GM19351 (cell line): ENCODE measurements around the gene PPP2R2C.

ENCODE experiments used
- ATAC-seq: cut with Tn5 transposase; IDR thresholded peaks from one replicate; pipeline ENCODE4 v1.9.1; 2021; ENCODE audit warnings: mild to moderate bottlenecking, moderate library complexity; ENCODE audit not compliant: unreplicated experiment

PPP2R2C gene

GRCh38 chr4:6494431-6495295 lies 22.2 kb upstream of the PPP2R2C start:
- ATAC-seq, result no peak

DNA sequence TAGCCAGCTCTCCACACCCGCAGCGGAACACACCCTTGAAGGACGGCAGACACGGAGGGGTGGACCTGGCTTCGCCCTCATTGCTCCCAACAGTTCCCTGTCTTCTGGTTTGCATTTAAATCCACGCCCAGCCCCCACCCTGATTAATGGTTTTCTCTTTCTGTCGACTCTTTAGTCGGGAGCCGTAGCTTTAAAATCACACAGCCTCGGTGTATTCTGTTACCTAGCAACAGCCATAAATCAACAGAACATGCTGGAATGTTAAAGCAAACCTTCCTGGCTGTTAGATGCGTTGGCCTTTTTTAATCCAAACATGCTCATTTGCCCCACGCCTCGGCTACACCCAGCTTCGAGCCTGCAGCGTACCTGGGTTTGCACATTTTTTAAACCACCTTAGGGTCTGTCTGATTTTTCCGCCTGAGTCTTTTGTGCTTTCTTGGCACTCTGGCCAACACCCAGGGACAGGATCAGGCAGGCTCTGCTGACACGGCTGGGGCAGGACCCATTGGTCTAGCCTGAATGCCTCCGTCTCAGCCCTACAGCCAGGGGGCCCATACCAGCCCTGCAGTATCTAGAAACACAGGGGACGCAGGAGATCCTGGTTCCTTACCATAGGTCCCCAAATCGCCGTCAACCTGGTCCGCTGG lies 21.4 kb upstream of the PPP2R2C start:
- ATAC-seq, result no peak

- no peak for ATAC-seq
Observed at GRCh38 chr4:6492861-6493657, 20.6 kb upstream of the PPP2R2C start.

DNA sequence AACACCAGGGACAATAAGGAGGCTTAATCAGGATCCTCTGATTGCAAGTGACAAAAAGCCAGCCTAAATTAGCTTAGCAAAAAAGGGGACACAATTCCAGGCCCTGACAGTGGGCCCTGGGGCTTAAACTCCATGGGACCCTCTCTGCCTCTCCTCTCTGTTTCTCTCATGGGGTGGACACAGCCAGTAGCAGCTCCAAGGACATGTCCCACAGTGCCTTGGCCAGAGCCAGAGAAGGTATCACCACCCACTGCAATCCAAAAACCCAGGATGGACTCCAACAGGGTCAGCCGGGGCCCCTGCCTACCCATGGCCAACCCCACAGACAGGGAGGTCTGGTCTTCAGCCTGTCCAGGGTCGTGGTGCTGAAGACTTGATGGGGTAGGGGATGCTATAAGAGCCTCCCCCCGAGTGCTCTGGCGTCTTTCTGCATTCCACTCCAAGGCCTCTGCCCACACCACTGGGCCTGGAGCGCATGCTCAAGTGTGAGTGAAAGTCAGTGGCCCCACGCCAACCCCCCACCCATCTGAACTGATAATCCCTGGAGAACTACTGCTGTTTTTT lies 19.7 kb upstream of the PPP2R2C start:
- no peak for ATAC-seq

DNA sequence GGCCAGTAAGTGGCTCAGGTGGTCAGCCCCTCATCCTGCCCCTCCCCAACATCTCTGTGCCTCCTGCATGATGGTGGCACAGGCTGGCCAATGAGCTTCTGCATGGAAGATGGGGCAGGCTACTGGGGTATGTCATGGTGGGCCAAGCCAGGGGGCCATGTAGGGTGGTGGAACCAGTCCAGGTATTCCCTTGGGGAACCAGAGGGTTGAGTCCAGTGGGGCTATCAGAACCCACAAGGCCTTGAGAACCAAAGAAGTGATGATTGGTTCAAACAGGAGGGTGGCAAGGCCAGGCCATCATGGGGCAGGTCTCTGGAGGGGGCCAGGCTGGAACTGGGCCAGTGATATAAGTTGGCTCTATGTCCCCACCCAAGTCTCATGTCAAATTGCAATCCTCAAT lies 18.8 kb upstream of the PPP2R2C start:
- no peak for ATAC-seq

DNA sequence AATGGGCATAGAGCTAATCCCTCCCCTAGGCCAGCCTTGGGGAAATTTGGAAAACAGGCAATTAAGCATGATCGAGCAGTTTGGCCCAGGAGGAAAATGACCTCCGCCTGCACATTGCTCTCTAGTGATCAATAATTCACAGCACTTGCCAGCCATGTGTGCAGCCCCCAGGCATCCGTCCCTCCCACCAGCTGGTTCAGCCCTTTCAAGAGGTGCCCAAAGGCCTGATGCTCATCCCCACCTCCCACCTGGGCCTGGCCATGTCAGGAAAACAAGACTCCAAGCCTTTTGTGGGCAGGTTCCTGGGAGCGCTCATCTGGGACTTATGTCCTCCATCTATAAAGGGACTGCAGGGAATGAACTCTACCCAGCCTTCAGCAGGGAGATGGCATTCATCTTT lies 17.5 kb upstream of the PPP2R2C start:
- no peak for ATAC-seq

- ATAC-seq, result no peak
Observed at GRCh38 chr4:6487466-6487865, 15.1 kb upstream of the PPP2R2C start.

DNA sequence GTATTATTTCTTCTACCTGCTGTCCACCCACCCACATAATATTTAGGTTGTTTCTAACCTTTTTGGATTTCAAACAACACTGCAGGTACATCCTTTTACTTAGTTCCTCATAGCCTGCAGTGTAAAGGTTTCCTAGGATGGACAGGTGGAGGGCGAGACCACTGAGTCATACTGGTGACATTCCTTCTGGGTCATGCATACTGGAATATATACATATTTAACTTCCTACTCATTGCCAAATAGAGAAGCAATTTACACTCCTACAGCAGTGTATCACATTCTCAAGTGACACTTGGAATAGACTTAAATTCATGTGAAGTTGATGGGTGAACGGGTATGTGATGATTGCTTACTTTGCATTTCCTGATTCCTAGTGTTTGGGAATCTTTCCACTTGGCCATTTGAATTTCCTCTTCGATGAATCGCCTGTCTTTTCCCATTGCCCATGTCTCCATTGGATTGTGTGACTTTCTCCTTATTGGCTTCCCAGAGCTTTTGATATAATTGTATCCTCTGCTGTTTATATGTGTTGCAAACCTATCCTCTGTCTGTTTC lies 8.2 kb upstream of the PPP2R2C start:
- no peak for ATAC-seq

- ATAC-seq, result no peak
Observed at GRCh38 chr4:6478546-6479220, 6.3 kb upstream of the PPP2R2C start.

DNA sequence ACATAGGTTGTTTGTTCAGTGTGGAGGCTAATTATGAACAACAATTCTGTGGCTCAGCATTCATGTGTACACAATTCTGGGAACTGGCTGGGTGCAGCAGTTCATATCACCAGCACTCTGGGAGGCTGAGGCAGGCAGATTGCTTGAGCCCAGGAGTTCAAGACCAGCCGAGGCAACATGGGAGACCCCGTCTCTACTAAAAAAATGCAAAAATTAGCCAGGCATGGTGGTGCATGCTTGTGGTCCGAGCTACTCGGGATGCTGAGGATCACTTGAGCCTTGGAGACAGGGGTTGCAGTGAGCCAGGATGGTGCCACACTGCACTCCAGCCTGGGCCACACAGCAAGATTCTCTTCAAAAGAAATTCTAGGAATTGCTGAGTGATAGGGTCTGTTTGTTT lies 4.5 kb upstream of the PPP2R2C start:
- no peak for ATAC-seq

DNA sequence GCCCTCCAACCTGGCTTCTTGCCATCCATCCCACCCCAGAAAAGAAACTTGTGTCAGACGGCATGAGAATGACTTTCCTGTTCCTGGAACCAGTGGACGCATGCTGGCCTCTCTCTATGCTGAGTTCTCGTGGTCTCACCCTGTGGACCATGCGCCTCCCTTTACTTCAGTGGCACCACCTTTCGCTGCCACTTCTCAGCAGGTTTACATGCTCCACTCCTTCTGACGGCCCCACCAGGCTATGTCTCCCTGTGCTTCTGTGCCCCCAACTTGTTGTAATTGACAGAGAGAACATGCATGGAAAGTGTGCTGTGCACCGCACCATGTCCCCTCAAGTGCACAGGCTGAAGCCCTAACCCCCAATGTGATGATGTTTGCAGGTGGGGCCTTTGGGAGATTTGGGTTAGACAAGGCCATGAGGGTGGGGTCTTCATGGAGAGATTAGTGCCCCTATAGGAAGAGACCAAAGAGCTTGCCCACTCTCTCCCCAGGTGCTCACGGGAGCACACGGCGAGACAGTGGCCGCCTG lies 3.1 kb upstream of the PPP2R2C start:
- ATAC-seq, result no peak

DNA sequence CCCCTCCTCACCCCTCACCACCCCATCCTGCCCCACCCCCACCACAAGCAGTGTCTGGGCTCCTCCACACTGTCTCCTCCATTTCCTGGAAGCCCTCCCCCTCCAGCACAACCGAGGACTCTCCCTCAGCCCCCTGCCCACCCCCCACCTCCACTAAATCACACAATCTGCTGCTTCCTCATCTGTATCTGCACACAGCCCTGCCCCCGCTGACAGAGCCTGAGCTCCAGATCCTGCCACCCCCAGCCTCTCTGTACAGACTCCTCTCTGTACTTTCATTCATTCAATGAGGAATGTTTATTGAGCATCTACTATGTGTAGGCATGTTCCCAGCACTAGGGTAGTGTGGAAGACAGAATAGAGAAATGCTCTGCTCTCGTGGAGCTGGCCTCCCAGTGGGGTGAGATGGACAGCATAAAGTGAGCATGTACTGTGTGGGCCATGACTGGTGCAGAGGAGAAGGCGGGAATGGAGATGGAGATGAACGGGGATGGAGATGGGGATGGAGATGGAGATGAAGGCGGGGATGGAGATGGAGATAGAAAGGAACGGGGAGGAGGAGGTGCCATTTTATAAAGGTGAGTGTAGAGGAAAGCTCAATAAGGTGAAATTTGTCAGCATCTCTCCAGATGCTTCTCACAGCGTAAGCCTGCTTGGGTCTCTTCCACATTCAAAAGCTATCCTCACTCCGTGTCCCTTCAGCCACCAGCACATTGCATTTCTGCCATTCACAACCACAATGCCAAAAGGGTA lies 2.5 kb upstream of the PPP2R2C start:
- no peak for ATAC-seq

DNA sequence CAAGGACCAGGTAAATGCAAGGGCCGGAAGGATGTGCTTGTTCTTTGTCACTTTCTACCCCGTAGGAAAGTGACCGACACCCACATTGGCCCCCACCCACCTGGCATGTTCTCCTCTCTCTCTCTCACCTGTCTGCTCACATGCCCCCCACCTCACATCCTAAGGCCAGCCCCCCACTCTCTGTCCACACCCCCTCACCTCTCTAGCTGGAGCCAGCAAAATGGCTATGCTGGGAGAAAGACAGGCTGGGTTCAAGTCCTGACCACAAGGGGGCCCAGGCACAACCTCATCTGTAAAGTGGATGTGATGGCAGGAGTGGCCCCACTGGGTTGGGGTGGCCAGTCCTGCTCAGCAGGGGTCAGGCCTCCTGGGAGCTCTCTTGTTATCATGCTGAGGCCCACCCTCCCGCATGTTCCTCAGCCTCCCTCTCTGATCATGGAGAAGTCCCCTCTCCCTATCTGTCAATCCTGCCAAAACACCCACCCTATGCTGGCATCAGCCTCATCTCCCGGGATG lies 1.7 kb upstream of the PPP2R2C start:
- no peak for ATAC-seq

GRCh38 chr4:6473264-6474052 lies 1.0 kb upstream of the PPP2R2C start:
- no peak for ATAC-seq

- no peak for ATAC-seq
Observed at GRCh38 chr4:6472008-6472386, 417 bp downstream of the PPP2R2C start.

DNA sequence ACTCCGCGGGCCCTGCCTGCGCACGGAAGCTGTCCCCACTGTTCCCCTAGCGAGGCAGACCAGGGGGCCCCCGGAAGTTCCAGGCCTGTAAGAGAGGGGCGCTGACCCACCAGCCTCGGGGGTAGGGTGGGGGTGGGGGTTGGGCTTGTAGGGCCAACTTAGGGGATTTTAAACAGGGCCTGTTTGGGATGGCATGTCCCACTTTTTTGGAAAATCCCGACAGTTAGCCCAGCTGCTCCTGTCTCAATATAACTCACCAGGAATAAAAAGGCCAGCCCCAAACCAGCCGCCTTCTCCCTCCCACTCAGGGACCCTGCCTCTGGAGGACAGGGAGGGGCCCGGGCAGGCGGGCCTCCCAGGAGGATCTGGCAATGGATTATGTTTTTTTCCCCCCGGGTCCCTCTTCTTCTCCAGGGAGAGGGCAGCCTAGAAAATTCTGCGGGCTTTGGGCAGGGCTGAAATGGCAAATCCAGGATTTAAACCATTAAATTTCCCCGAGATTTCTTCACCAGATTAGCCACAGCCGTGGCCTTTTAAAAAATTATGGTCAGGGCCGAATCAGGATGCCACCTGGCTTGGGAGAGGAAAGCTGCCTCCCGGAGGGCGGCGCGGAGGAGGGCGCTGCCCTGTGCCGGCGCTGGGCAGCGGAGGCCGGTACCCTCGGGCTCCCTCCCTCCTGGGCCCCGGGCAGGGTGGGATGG lies 957 bp downstream of the PPP2R2C start:
- ATAC-seq, result no peak

DNA sequence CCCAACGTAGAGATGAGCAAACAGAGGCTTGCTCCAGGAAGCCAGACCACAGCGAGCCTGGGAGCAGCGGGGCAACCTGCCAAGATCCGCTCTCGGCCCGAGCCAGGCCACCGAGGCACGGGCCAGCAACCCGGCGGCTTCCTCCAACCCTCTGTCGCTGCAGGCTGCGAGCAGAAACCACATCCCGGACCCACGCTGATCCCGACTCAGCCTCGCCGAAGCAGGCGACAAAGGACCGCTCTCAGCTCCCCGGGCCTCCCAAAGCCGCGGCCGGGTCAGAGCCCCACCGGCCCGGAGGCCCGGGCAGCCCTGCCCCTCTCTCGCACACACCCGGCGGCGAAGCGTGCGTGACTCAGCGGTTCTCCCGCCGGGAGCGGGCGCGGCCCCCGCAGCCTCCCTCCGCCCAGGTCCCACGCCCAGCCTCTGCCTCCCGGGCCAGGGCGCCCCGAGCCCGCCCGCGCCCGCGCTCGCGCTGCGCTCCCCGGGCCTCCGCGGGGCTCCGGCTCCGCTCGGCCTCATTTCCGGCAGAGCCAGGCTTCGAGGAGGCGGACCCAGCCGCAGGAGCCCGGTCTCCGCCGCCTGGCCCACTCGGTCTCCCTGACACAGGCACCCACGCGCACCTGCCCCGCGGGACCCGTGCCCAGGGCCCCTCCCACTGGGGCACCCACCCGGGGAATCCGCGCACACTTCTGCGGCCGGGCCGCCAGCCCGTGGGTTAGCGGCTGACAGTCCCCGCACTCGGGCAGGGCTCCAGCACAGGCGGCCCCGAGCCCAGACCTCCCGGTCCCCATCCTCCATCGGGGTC lies 1.7 kb downstream of the PPP2R2C start:
- no peak for ATAC-seq
